Panc1 (cell line): ENCODE measurements around the gene GREB1. TPM values are rescaled to one million over a fixed set of nuclear protein-coding genes. Genes with fewer than 3 reads are reported as not detected.

Experiments
- ATAC-seq: fragments of 200-7000 bp; cut with Tn5 transposase; 2 replicates; pipeline ENCODE4 v1.9.1; 2020; ENCODE audit warnings: mild to moderate bottlenecking, moderate library complexity
- BruUV-seq: library from RNA; stranded (reverse); fragments of 400-500 nt; replicated peaks from 2 replicates; lab custom pipeline; 2021; lab: Mats Ljungman, UMichigan
- CTCF ChIA-PET: fragments of 300-600 bp; sonication (Branson Sonifier 250); formaldehyde crosslinking; loops from one replicate; lab custom pipeline; 2022; ENCODE audit warnings: antibody characterized with exemption; lab: Charles Lee
- POLR2A ChIA-PET: fragments of 300-600 bp; sonication (Branson Sonifier 250); formaldehyde crosslinking; loops from one replicate; lab custom pipeline; 2022; ENCODE audit warnings: antibody characterized with exemption; lab: Charles Lee
- DNase-seq: peaks from one replicate; pipeline ENCODE4 v3.0.0-alpha.2; 2010; ENCODE audit warnings: low read depth, low spot score
- H3K27ac ChIP-seq: 2 replicates; pipeline ENCODE4 v1.5.1; 2011; ENCODE audit warnings: mild to moderate bottlenecking, low read length, inconsistent platforms
- H3K27me3 ChIP-seq: fragments of 200-500 bp; sonication (Bioruptor generic); 2 replicates; pipeline ENCODE4 v1.6.0; 2014; ENCODE audit warnings: low read length, inconsistent platforms; ENCODE audit not compliant: control insufficient read depth, insufficient read depth
- H3K36me3 ChIP-seq: fragments of 200-500 bp; sonication (Bioruptor generic); 2 replicates; pipeline ENCODE4 v1.5.1; 2014; ENCODE audit warnings: inconsistent platforms, mild to moderate bottlenecking, low read length, moderate library complexity; ENCODE audit not compliant: control insufficient read depth, insufficient read depth
- H3K4me1 ChIP-seq: 2 replicates; pipeline ENCODE4 v1.5.1; 2011; ENCODE audit warnings: inconsistent platforms, mild to moderate bottlenecking, low read length, moderate library complexity; ENCODE audit not compliant: control insufficient read depth, insufficient read depth
- H3K4me3 ChIP-seq, 2 experiments: 2 replicates each; pipeline ENCODE4 v1.5.1; 2011 to 2012; ENCODE audit warnings: low read depth in 2 of 2, low read length in 2 of 2, mild to moderate bottlenecking in 2 of 2, inconsistent platforms in 1 of 2, moderate library complexity in 1 of 2
- H3K9me3 ChIP-seq: fragments of 200-500 bp; sonication (Bioruptor generic); 2 replicates; pipeline ENCODE4 v1.5.1; 2014; ENCODE audit warnings: low read depth, mild to moderate bottlenecking, inconsistent platforms, low read length, moderate library complexity; ENCODE audit not compliant: control insufficient read depth, insufficient read depth
- CTCF ChIP-seq: fragments of 450-650 bp; IDR thresholded peaks from 2 replicates; pipeline ENCODE4 v1.5.1; 2017; ENCODE audit warnings: mild to moderate bottlenecking
- POLR2AphosphoS5 ChIP-seq: IDR thresholded peaks from 2 replicates; pipeline ENCODE4 v1.6.1; 2012; ENCODE audit warnings: mild to moderate bottlenecking, low read depth, low read length, moderate library complexity
- SIN3A ChIP-seq: IDR thresholded peaks from 2 replicates; pipeline ENCODE4 v1.6.1; 2012; ENCODE audit warnings: low read depth, mild to moderate bottlenecking, low read length, moderate library complexity, borderline replicate concordance; ENCODE audit not compliant: insufficient read depth
- TCF7L2 ChIP-seq: IDR thresholded peaks from 2 replicates; pipeline ENCODE4 v1.6.1; 2011; ENCODE audit warnings: mild to moderate bottlenecking, low read depth, low read length, inconsistent platforms
- in situ Hi-C: cut with HindIII; loops from 2 replicates; pipeline ENCODE4 v1.10.0; 2016; ENCODE audit warnings: low sequenced_read_pairs, low pct_unique_long_range_greater_than_20kb
- intact Hi-C: fragments of 100-400 bp; cut with micrococcal nuclease; formaldehyde crosslinking; loops from one replicate; pipeline ENCODE4 v1.10.0; 2022; ENCODE audit not compliant: unreplicated experiment
- total RNA-seq: library from RNA; stranded (reverse); gene quantifications from one replicate; pipeline ENCODE4 v1.2.1, GENCODE V29; 2021; ENCODE audit not compliant: unreplicated experiment
- TF ChIP-seq, protein P1 (sequence below), 2 experiments: IDR thresholded peaks; 2 replicates each; pipeline ENCODE4 v1.6.1; 2011 to 2012; ENCODE audit warnings: low read depth in 2 of 2, control low read depth in 1 of 2, low read length in 1 of 2, mild to moderate bottlenecking in 1 of 2, moderate library complexity in 1 of 2; ENCODE audit not compliant: insufficient read depth in 1 of 2

The GREB1 gene
- total RNA-seq, 1 experiment from 2014 or later: 0.90 TPM

GRCh38 chr2:11602563-11603204 lies 68.8 kb downstream of the GREB1 start:
- no peaks in the 10 kb centered on the region for H3K36me3 ChIP-seq
- CTCF ChIA-PET: no interaction called here

DNA sequence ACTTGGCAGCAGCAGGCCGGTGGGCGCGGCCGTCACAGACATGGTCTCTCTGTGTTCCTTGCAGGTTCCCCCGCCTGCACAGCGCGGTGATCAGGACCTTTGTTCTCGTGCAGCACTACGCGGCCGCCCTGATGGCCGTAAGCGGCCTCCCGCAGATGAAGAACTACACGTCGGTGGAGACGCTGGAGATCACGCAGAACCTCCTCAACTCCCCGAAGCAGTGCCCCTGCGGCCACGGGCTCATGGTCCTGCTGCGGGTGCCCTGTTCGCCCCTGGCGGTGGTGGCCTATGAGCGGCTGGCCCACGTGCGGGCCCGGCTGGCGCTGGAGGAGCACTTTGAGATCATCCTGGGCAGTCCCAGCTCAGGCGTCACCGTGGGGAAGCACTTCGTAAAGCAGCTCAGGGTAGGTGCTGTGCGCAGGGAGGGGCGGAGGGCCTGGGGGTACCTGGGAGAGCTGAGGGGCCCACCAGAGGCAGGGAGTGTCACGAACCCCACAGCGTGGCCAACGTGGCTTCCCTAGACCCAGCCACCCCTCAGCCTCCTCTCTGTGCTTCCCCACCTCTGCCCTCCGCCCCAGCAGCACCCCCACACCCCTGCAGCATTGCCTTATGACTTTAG lies 76.9 kb downstream of the GREB1 start:
- Histone ChIP-seq H3K4me3 (no peak overlapping the region), H3K4me1 (no peaks in the 10 kb centered on the region), H3K27me3 (peaks cover 7% of the 10 kb centered on the region; the same call in 1 of the 2 replicates), H3K9me3 (no peaks in the 10 kb centered on the region), H3K36me3 (no peaks in the 10 kb centered on the region), H3K27ac (no peak overlapping the region)
- ChIA-PET CTCF (no interaction called here), POLR2A (no interaction called here)
- in situ Hi-C loops: no loop called here
- ATAC-seq (no peak), DNase-seq (no peak)
- no TSS peak for BruUV-seq
- TF ChIP-seq POLR2AphosphoS5: no peak
- TF ChIP-seq CTCF: no peak
- no peak for TF ChIP-seq SIN3A
- TF ChIP-seq, protein P1, sequence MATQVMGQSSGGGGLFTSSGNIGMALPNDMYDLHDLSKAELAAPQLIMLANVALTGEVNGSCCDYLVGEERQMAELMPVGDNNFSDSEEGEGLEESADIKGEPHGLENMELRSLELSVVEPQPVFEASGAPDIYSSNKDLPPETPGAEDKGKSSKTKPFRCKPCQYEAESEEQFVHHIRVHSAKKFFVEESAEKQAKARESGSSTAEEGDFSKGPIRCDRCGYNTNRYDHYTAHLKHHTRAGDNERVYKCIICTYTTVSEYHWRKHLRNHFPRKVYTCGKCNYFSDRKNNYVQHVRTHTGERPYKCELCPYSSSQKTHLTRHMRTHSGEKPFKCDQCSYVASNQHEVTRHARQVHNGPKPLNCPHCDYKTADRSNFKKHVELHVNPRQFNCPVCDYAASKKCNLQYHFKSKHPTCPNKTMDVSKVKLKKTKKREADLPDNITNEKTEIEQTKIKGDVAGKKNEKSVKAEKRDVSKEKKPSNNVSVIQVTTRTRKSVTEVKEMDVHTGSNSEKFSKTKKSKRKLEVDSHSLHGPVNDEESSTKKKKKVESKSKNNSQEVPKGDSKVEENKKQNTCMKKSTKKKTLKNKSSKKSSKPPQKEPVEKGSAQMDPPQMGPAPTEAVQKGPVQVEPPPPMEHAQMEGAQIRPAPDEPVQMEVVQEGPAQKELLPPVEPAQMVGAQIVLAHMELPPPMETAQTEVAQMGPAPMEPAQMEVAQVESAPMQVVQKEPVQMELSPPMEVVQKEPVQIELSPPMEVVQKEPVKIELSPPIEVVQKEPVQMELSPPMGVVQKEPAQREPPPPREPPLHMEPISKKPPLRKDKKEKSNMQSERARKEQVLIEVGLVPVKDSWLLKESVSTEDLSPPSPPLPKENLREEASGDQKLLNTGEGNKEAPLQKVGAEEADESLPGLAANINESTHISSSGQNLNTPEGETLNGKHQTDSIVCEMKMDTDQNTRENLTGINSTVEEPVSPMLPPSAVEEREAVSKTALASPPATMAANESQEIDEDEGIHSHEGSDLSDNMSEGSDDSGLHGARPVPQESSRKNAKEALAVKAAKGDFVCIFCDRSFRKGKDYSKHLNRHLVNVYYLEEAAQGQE (IDR thresholded peaks at IDR 0.05; ENCODE audit: insufficient read depth in 1 of 2, low read depth in 2 of 2, low read length in 1 of 2): no peak
- TF ChIP-seq TCF7L2: no peak
- intact Hi-C loops: no loop called here

More at GRCh38 chr2:11602563-11603204, 68.8 kb downstream of the GREB1 start:
- POLR2A ChIA-PET: no interaction called here
- TF ChIP-seq SIN3A (no peak), CTCF (no peak), POLR2AphosphoS5 (no peak), TCF7L2 (no peak)
- TF ChIP-seq, protein P1 (IDR thresholded peaks at IDR 0.05; ENCODE audit: insufficient read depth in 1 of 2, low read depth in 2 of 2, low read length in 1 of 2): no peak
- in situ Hi-C loops (no loop called here), intact Hi-C loops (no loop called here)
- Histone ChIP-seq H3K4me1 (no peaks in the 10 kb centered on the region; the same call in 1 of the 2 replicates), H3K27ac (no peak overlapping the region), H3K4me3 (no peak overlapping the region), H3K9me3 (no peaks in the 10 kb centered on the region), H3K27me3 (peaks cover 4% of the 10 kb centered on the region; the same call in 1 of the 2 replicates)
- ATAC-seq (no peak), DNase-seq (no peak)
- no TSS peak for BruUV-seq
